SK-N-DZ (cell line): Measurements from ENCODE around the gene MLPH.

Source experiments
- DNase-seq: peaks from one replicate; pipeline ENCODE4 v3.0.0-alpha.2; 2015; ENCODE audit warnings: low spot score

The MLPH gene

GRCh38 chr2:237540223-237540775 lies 53.2 kb downstream of the MLPH start:
- DNase-seq = no peak

GRCh38 chr2:237540823-237541222 lies 53.8 kb downstream of the MLPH start:
- DNase-seq = no peak

GRCh38 chr2:237541243-237541642 lies 54.2 kb downstream of the MLPH start:
- no peak for DNase-seq

GRCh38 chr2:237542001-237542704 lies 55.1 kb downstream of the MLPH start:
- no peak for DNase-seq

- DNase-seq = no peak
Measured at GRCh38 chr2:237546040-237546875, 59.2 kb downstream of the MLPH start.

- no peak for DNase-seq
Measured at GRCh38 chr2:237546876-237547395, 59.9 kb downstream of the MLPH start.

GRCh38 chr2:237547841-237548416 lies 60.9 kb downstream of the MLPH start:
- DNase-seq = no peak

GRCh38 chr2:237549216-237549615 lies 62.2 kb downstream of the MLPH start:
- DNase-seq = no peak

- no peak for DNase-seq
Measured at GRCh38 chr2:237549643-237550415, 62.8 kb downstream of the MLPH start.

GRCh38 chr2:237551071-237551574 lies 64.1 kb downstream of the MLPH start:
- DNase-seq = no peak

GRCh38 chr2:237552908-237553307 lies 65.9 kb downstream of the MLPH start:
- DNase-seq = no peak

- DNase-seq = no peak
Measured at GRCh38 chr2:237553948-237554347, 66.9 kb downstream of the MLPH start.

GRCh38 chr2:237555560-237555959 lies 68.5 kb downstream of the MLPH start:
- no peak for DNase-seq

GRCh38 chr2:237556773-237557632 lies 70.0 kb downstream of the MLPH start:
- no peak for DNase-seq

- no peak for DNase-seq
Measured at GRCh38 chr2:237557633-237558015, 70.6 kb downstream of the MLPH start.

- DNase-seq = no peak
Measured at GRCh38 chr2:237558961-237559641, 72.0 kb downstream of the MLPH start.

GRCh38 chr2:237561221-237561620 lies 74.2 kb downstream of the MLPH start:
- DNase-seq = no peak

GRCh38 chr2:237563816-237564215 lies 76.8 kb downstream of the MLPH start:
- no peak for DNase-seq

- no peak for DNase-seq
Measured at GRCh38 chr2:237564526-237565131, 77.6 kb downstream of the MLPH start.
